PC-9 (cell line): ENCODE results near the gene CTRB2.

Experiments used
- CTCF ChIP-seq: fragments of 200-600 bp; sonication (generic); conservative IDR thresholded peaks from 2 replicates; pipeline ENCODE4 v1.6.1; 2017; ENCODE audit warnings: mixed run types, antibody characterized with exemption, mild to moderate bottlenecking, moderate library complexity
- EZH2 ChIP-seq: fragments of 200-600 bp; sonication (generic); IDR thresholded peaks from 2 replicates; pipeline ENCODE4 v1.8.0; 2017; ENCODE audit warnings: antibody characterized with exemption, low read depth

- TF ChIP-seq CTCF (no peak), EZH2 (no peak)
Measured at GRCh38 chr16:75193730-75194444, 13.1 kb downstream of the CTRB2 start.
